Measurements from ENCODE around the gene ACSL1. TPM values are rescaled to one million over a fixed set of nuclear protein-coding genes. Genes with fewer than 3 reads are reported as not detected.

The ACSL1 gene
- total and polyA plus RNA-seq, 2 experiments from 2014 or later: 15.4 to 16.8 TPM

DNA sequence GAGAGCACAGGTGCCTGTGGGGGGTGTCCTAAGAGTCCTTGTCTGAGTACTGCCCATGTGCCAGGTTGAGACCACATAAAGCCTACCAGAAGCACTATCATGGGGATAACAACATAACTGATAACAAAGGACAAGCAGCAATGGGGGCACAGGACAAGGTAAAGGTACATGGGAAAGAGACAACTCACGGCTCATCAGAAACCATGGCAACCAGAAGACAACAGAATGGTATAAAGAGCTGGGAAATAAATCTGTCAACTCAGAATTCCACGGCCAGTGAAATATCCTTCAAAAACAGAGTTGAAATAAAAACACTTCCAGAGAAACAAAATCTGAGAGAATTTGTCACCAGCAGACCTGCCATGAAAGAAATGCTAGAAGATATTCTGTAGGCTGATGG lies 111.9 kb downstream of the ACSL1 start:
- no peaks in the 10 kb centered on the region for H3K79me2 ChIP-seq (ENCODE audit: insufficient read depth)
- no peaks in the 10 kb centered on the region for H3F3A ChIP-seq (ENCODE audit: insufficient read depth)
- no peaks in the 10 kb centered on the region for H3K4me1 ChIP-seq (ENCODE audit: insufficient read depth)
- no peak overlapping the region for H3K27ac ChIP-seq
- no peaks in the 10 kb centered on the region for H3K9me3 ChIP-seq (ENCODE audit: low read depth)
- no peak overlapping the region for H3K9ac ChIP-seq
- TF ChIP-seq EZH2phosphoT487 (IDR thresholded peaks at IDR 0.05; ENCODE audit: insufficient read depth, low read depth): no peak
- WGBS, 2 experiments (ENCODE audit: low coverage in 1 of 2, low lambda C conversion rate in 2 of 2, missing lambda C conversion rate in 2 of 2): 70 to 88% methylated on average over 2 of the region's 2 CpGs
- no peaks in the 10 kb centered on the region for H3K36me3 ChIP-seq (ENCODE audit: low read depth)
- no peaks in the 10 kb centered on the region for H3K9me2 ChIP-seq (ENCODE audit: insufficient read depth)
- no peak overlapping the region for H3K4me3 ChIP-seq
- H4K20me1 ChIP-seq (ENCODE audit: insufficient read depth): no peaks in the 10 kb centered on the region
- H3K4me2 ChIP-seq (ENCODE audit: unreplicated experiment): no peak overlapping the region
- no peaks in the 10 kb centered on the region for H3K27me3 ChIP-seq (replicated peaks; ENCODE audit: insufficient read depth)
- DNase-seq: no peak
- no peak overlapping the region for H2AFZ ChIP-seq
- in situ Hi-C loops (cut with MboI): no loop called here

GRCh38 chr4:184712322-184712721 lies 113.4 kb downstream of the ACSL1 start:
- DNase-seq: no peak
- H3K79me2 ChIP-seq (ENCODE audit: insufficient read depth): no peaks in the 10 kb centered on the region
- H3K27ac ChIP-seq: no peak overlapping the region
- no peaks in the 10 kb centered on the region for H3F3A ChIP-seq (ENCODE audit: insufficient read depth)
- 0 out of 2 replicates have a peak, but pooled peaks cover 4% of the 10 kb centered on the region for H3K36me3 ChIP-seq (ENCODE audit: low read depth)
- no peaks in the 10 kb centered on the region for H3K9me2 ChIP-seq (ENCODE audit: insufficient read depth)
- TF ChIP-seq EZH2phosphoT487 (IDR thresholded peaks at IDR 0.05; ENCODE audit: insufficient read depth, low read depth): no peak
- H3K27me3 ChIP-seq (replicated peaks; ENCODE audit: insufficient read depth): no peaks in the 10 kb centered on the region
- H3K9me3 ChIP-seq (ENCODE audit: low read depth): no peaks in the 10 kb centered on the region
- H3K4me1 ChIP-seq (ENCODE audit: insufficient read depth): no peaks in the 10 kb centered on the region
- in situ Hi-C loops (cut with MboI): no loop called here
- no peak overlapping the region for H2AFZ ChIP-seq
- H3K4me3 ChIP-seq: no peak overlapping the region
- no peak overlapping the region for H3K9ac ChIP-seq
- no peak overlapping the region for H3K4me2 ChIP-seq (ENCODE audit: unreplicated experiment)
- no peaks in the 10 kb centered on the region for H4K20me1 ChIP-seq (ENCODE audit: insufficient read depth)

GRCh38 chr4:184706453-184706852 lies 119.3 kb downstream of the ACSL1 start:
- no peaks in the 10 kb centered on the region for H3K79me2 ChIP-seq (ENCODE audit: insufficient read depth)
- peaks cover 4% of the 10 kb centered on the region; the same call in 1 of the 2 replicates for H3K36me3 ChIP-seq (ENCODE audit: low read depth)
- no peak overlapping the region for H3K27ac ChIP-seq
- no peaks in the 10 kb centered on the region for H3K9me2 ChIP-seq (ENCODE audit: insufficient read depth)
- no peaks in the 10 kb centered on the region for H3F3A ChIP-seq (ENCODE audit: insufficient read depth)
- no peak overlapping the region for H3K4me2 ChIP-seq (ENCODE audit: unreplicated experiment)
- no peaks in the 10 kb centered on the region for H3K9me3 ChIP-seq (ENCODE audit: low read depth)
- in situ Hi-C loops (cut with MboI): no loop called here
- H3K4me3 ChIP-seq: no peak overlapping the region
- H3K9ac ChIP-seq: no peak overlapping the region
- whole genome bisulfite sequencing, 2 experiments (ENCODE audit: low coverage in 1 of 2, low lambda C conversion rate in 2 of 2, missing lambda C conversion rate in 2 of 2): 93 to 100% methylated on average over 1 of the region's 1 CpG
- no peaks in the 10 kb centered on the region for H3K4me1 ChIP-seq (ENCODE audit: insufficient read depth)
- TF ChIP-seq EZH2phosphoT487 (IDR thresholded peaks at IDR 0.05; ENCODE audit: insufficient read depth, low read depth) (no peak), EZH2 (IDR thresholded peaks at IDR 0.05; ENCODE audit: insufficient read depth, poor library complexity, severe bottlenecking) (no peak)
- no peak overlapping the region for H2AFZ ChIP-seq
- DNase-seq: no peak
- no peaks in the 10 kb centered on the region for H3K27me3 ChIP-seq (replicated peaks; ENCODE audit: insufficient read depth)
- H4K20me1 ChIP-seq (ENCODE audit: insufficient read depth): no peaks in the 10 kb centered on the region

GRCh38 chr4:184705692-184706091 lies 120.1 kb downstream of the ACSL1 start:
- H3K9ac ChIP-seq: no peak overlapping the region
- H3F3A ChIP-seq (ENCODE audit: insufficient read depth): no peaks in the 10 kb centered on the region
- H3K27me3 ChIP-seq (replicated peaks; ENCODE audit: insufficient read depth): no peaks in the 10 kb centered on the region
- H3K36me3 ChIP-seq (ENCODE audit: low read depth): peaks cover 4% of the 10 kb centered on the region; the same call in 1 of the 2 replicates
- H3K9me3 ChIP-seq (ENCODE audit: low read depth): no peaks in the 10 kb centered on the region
- no peak for DNase-seq
- H3K9me2 ChIP-seq (ENCODE audit: insufficient read depth): no peaks in the 10 kb centered on the region
- H3K4me2 ChIP-seq (ENCODE audit: unreplicated experiment): no peak overlapping the region
- 74 to 76% methylated on average over 5 of the region's 5 CpGs for WGBS, 2 experiments (ENCODE audit: low coverage in 1 of 2, low lambda C conversion rate in 2 of 2, missing lambda C conversion rate in 2 of 2)
- no peaks in the 10 kb centered on the region for H4K20me1 ChIP-seq (ENCODE audit: insufficient read depth)
- no peak overlapping the region for H3K27ac ChIP-seq
- H3K79me2 ChIP-seq (ENCODE audit: insufficient read depth): no peaks in the 10 kb centered on the region
- no peak overlapping the region for H2AFZ ChIP-seq
- no peak for TF ChIP-seq EZH2phosphoT487 (IDR thresholded peaks at IDR 0.05; ENCODE audit: insufficient read depth, low read depth)
- no peaks in the 10 kb centered on the region for H3K4me1 ChIP-seq (ENCODE audit: insufficient read depth)
- no peak overlapping the region for H3K4me3 ChIP-seq
- in situ Hi-C loops (cut with MboI): no loop called here

Small RNA genes lying within 50 kb of the gene (microRNA-seq; reads per million reads assigned to microRNA genes)
- not detected for gene MIR3945 (ENCODE audit: borderline number of aligned reads)

Small RNA genes lying within 50 kb of the gene (small RNA-seq; reads per million reads assigned to genes)
- not detected for gene MIR3945 (ENCODE audit: low read depth, low replicate concordance)

Other genes with a start within 250 kb of the ACSL1 start
- gene CASP3, start 176.5 kb downstream of the ACSL1 start, total RNA-seq (2014; rRNA removed; shearing (Covaris generic)): 45.8 and 50.7 TPM in 2 replicates
- gene CASP3, start 176.5 kb downstream of the ACSL1 start, polyA plus RNA-seq (2016; fragmentation: Nextera tagmentation; extraction: Ambion mirVana): 53.2 and 53.4 TPM in 2 replicates
- 16.0 and 19.7 TPM in 2 replicates for gene PRIMPOL, start 176.2 kb downstream of the ACSL1 start, total RNA-seq (2014; rRNA removed; shearing (Covaris generic))
- gene PRIMPOL, start 176.2 kb downstream of the ACSL1 start, polyA plus RNA-seq (2016; fragmentation: Nextera tagmentation; extraction: Ambion mirVana): 14.2 and 15.0 TPM in 2 replicates
- gene CENPU, start 91.9 kb downstream of the ACSL1 start, total RNA-seq (2014; rRNA removed; shearing (Covaris generic)): 8.5 and 13.4 TPM in 2 replicates
- gene CENPU, start 91.9 kb downstream of the ACSL1 start, polyA plus RNA-seq (2016; fragmentation: Nextera tagmentation; extraction: Ambion mirVana): 13.5 and 15.7 TPM in 2 replicates
- gene HELT, start 192.5 kb upstream of the ACSL1 start, total RNA-seq (2014; rRNA removed; shearing (Covaris generic)): not detected in 2 replicates
- not detected in 2 replicates for gene HELT, start 192.5 kb upstream of the ACSL1 start, polyA plus RNA-seq (2016; fragmentation: Nextera tagmentation; extraction: Ambion mirVana)